GM23248 (cell line): ENCODE results near the gene CCDC117. TPM values are rescaled to one million over a fixed set of nuclear protein-coding genes. Genes with fewer than 3 reads are reported as not detected.

Experiments
- DNase-seq: peaks from one replicate; pipeline ENCODE4 v3.0.0-alpha.2; 2015
- H2AFZ ChIP-seq: fragments of 200-600 bp; sonication (generic); 2 replicates; pipeline ENCODE4 v1.6.1; 2016; ENCODE audit warnings: antibody characterized with exemption
- H3F3A ChIP-seq: fragments of 200-600 bp; sonication (generic); 2 replicates; pipeline ENCODE4 v1.6.1; 2016; ENCODE audit warnings: mild to moderate bottlenecking, antibody characterized with exemption, mixed run types; ENCODE audit not compliant: insufficient read depth
- H3K27ac ChIP-seq: fragments of 200-600 bp; sonication (generic); 2 replicates; pipeline ENCODE4 v1.5.1; 2016; ENCODE audit warnings: mild to moderate bottlenecking
- H3K27me3 ChIP-seq: fragments of 200-600 bp; sonication (generic); replicated peaks from 2 replicates; pipeline ENCODE4 v1.6.1; 2016; ENCODE audit warnings: mild to moderate bottlenecking; ENCODE audit not compliant: insufficient read depth
- H3K36me3 ChIP-seq: fragments of 200-600 bp; sonication (generic); 2 replicates; pipeline ENCODE4 v1.6.1; 2016; ENCODE audit warnings: low read depth, mild to moderate bottlenecking
- H3K4me1 ChIP-seq: fragments of 200-600 bp; sonication (generic); 2 replicates; pipeline ENCODE4 v1.6.1; 2016; ENCODE audit warnings: mild to moderate bottlenecking; ENCODE audit not compliant: insufficient read depth
- H3K4me2 ChIP-seq: fragments of 200-600 bp; sonication (generic); one replicate; pipeline ENCODE4 v1.6.1; 2016; ENCODE audit warnings: mild to moderate bottlenecking; ENCODE audit not compliant: unreplicated experiment
- H3K4me3 ChIP-seq: fragments of 200-600 bp; sonication (generic); 2 replicates; pipeline ENCODE4 v1.5.1; 2016; ENCODE audit warnings: mild to moderate bottlenecking
- H3K79me2 ChIP-seq: fragments of 200-600 bp; sonication (generic); 2 replicates; pipeline ENCODE4 v1.6.1; 2016; ENCODE audit warnings: mild to moderate bottlenecking; ENCODE audit not compliant: insufficient read depth
- H3K9ac ChIP-seq: fragments of 200-600 bp; sonication (generic); 2 replicates; pipeline ENCODE4 v1.6.1; 2016; ENCODE audit warnings: mild to moderate bottlenecking
- H3K9me2 ChIP-seq: fragments of 200-600 bp; sonication (generic); 2 replicates; pipeline ENCODE4 v1.6.1; 2016; ENCODE audit warnings: mixed run types, mild to moderate bottlenecking, moderate library complexity; ENCODE audit not compliant: insufficient read depth
- H3K9me3 ChIP-seq: fragments of 200-600 bp; sonication (generic); one replicate; pipeline ENCODE4 v1.6.1; 2017; ENCODE audit warnings: low read depth
- H4K20me1 ChIP-seq: fragments of 200-600 bp; sonication (generic); 2 replicates; pipeline ENCODE4 v1.6.0; 2016; ENCODE audit not compliant: insufficient read depth
- EZH2 ChIP-seq: fragments of 200-600 bp; sonication (generic); IDR thresholded peaks from 2 replicates; pipeline ENCODE4 v1.6.1; 2018; ENCODE audit warnings: antibody characterized with exemption, mild to moderate bottlenecking; ENCODE audit not compliant: insufficient read depth, poor library complexity, severe bottlenecking
- EZH2phosphoT487 ChIP-seq: fragments of 200-600 bp; sonication (generic); IDR thresholded peaks from 2 replicates; pipeline ENCODE4 v1.6.1; 2018; ENCODE audit warnings: antibody characterized with exemption, moderate library complexity, mild to moderate bottlenecking, low read depth; ENCODE audit not compliant: insufficient read depth
- WGBS, 2 experiments: methylation state at CpG; one replicate each; pipeline ENCODE4 v1.1.6; 2015 to 2017; ENCODE audit warnings: low lambda C conversion rate in 2 of 2, low coverage in 1 of 2; ENCODE audit errors: missing lambda C conversion rate in 2 of 2; 5-methylcytosine and 5-hydroxymethylcytosine counted together
- in situ Hi-C: fragments of 300-500 bp; cut with MboI; formaldehyde crosslinking; loops from 2 replicates; pipeline ENCODE4 v1.15.0; 2020
- polyA plus RNA-seq: library from polyadenylated mRNA; unstranded; fragments of >200 nt; fragmentation: Nextera tagmentation; extraction: Ambion mirVana; gene quantifications from 2 replicates; pipeline ENCODE4 v1.2.1, GENCODE V29; 2016
- total RNA-seq: library from RNA; depleted of rRNA; stranded (reverse); fragments of >200 nt; shearing (Covaris generic); gene quantifications from 2 replicates; pipeline ENCODE4 v1.2.3, GENCODE V29; 2014

Gene CCDC117
- total and polyA plus RNA-seq, 2 experiments from 2014 or later, result 14.6 to 24.2 TPM

DNA sequence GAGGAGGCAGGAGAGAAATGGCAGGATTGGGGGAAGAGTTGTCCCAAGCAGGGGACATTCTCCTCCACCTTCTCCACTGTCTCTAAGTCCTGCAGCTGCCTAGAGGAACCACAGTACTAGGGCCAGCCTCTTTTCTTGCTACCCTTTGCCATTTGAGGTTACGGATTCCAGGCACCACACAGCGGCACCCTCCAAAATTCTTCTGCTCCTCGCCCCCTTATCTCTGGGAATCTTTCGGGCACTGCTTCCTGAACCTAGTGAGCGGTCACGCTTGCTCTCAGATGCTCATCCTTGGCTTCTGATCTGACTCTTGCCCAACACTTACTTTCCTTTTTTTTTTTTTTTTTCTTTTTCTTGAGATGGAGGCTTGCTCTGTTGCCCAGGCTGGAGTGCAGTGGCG, 54.4 kb downstream of the CCDC117 start:
- Histone ChIP-seq H2AFZ (no peak overlapping the region), H3F3A (no peaks in the 10 kb centered on the region), H3K4me2 (no peak overlapping the region), H3K4me1 (no peaks in the 10 kb centered on the region), H3K27me3 (no peaks in the 10 kb centered on the region), H3K9me2 (no peaks in the 10 kb centered on the region), H4K20me1 (no peaks in the 10 kb centered on the region), H3K27ac (no peak overlapping the region), H3K79me2 (no peaks in the 10 kb centered on the region), H3K9ac (no peak overlapping the region), H3K4me3 (no peak overlapping the region), H3K9me3 (no peaks in the 10 kb centered on the region), H3K36me3 (no peaks in the 10 kb centered on the region)
- no peak for DNase-seq
- TF ChIP-seq EZH2phosphoT487 (no peak), EZH2 (no peak)
- in situ Hi-C loops, result loop anchor here (10.0 kb wide), 2 partner anchors 222 to 802 kb away; no protein-coding TSS in a partner anchor
- 96 to 97% methylated on average over 7 of the region's 7 CpGs for WGBS, 2 experiments

DNA sequence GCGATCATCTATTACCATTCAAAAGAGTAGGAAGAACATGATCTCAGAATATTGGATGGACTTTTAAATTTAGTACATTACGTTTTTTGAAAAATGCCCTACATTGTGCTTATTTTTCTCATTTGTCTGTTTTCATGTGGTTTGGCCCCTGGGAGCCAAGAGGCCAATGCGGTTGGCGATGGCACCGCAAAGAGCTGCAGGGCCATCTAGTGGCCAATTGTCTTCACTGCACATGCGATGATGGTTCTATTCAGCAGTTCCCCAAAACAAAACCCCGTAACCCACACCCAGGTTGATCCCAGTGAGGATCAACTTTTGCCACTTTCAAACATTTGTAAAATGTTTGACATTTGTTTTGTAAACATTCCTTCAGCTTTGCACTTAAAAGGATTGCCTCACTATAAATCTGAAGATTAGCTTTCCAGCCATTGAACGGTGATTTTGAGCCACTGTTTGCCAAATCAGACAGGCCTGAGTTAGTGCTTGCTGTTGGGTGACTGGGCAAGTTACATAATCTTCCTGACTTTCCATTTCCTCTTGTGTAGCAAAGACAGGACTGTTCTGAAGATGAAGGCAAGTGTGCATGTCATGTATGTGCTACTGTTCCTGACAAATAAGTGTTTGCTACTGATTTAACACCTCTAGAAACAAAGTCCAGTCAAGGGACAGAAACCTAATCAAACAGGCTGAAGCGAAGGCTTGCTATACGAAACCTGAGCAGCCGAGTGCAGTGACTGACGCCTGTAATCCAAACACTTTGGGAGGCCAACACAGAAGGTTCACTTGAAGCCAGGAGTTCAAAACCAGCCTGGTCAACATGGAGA, 57.1 kb downstream of the CCDC117 start:
- Histone ChIP-seq H3K9me3 (no peaks in the 10 kb centered on the region), H3K4me1 (no peaks in the 10 kb centered on the region), H3K9ac (no peak overlapping the region), H3F3A (no peaks in the 10 kb centered on the region), H3K79me2 (no peaks in the 10 kb centered on the region), H3K27me3 (no peaks in the 10 kb centered on the region), H3K9me2 (no peaks in the 10 kb centered on the region), H2AFZ (peak overlapping the region; percentile 53), H3K36me3 (no peaks in the 10 kb centered on the region), H3K4me2 (no peak overlapping the region), H3K27ac (no peak overlapping the region), H3K4me3 (no peak overlapping the region), H4K20me1 (no peaks in the 10 kb centered on the region)
- WGBS, 2 experiments, result 31% methylated on average over 12 of the region's 12 CpGs
- in situ Hi-C loops, result loop anchor here (10.0 kb wide), 2 partner anchors 225 to 805 kb away; no protein-coding TSS in a partner anchor
- peak; percentile 85 for DNase-seq
- TF ChIP-seq EZH2phosphoT487, result no peak
- TF ChIP-seq EZH2, result no peak

DNA sequence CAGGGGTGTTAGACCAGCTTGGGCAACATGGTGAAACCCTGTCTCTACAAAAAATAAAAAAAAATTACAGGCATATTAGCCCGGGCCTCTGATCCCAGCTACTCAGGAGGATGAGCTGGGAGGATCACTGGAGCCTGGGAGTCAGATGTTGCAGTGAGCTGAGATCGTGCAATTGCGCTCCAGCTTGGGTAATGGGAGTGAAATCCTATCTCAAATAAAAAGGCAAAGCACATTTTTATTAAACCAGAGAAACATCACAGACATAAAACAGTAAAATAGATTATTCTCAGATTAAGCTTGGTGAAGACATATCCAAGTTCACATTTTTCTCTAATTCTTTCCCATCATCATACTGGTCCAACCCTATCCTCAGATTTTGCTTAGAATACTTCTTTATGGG, 57.9 kb downstream of the CCDC117 start:
- WGBS, 2 experiments, result 82% methylated on average over 3 of the region's 3 CpGs

DNA sequence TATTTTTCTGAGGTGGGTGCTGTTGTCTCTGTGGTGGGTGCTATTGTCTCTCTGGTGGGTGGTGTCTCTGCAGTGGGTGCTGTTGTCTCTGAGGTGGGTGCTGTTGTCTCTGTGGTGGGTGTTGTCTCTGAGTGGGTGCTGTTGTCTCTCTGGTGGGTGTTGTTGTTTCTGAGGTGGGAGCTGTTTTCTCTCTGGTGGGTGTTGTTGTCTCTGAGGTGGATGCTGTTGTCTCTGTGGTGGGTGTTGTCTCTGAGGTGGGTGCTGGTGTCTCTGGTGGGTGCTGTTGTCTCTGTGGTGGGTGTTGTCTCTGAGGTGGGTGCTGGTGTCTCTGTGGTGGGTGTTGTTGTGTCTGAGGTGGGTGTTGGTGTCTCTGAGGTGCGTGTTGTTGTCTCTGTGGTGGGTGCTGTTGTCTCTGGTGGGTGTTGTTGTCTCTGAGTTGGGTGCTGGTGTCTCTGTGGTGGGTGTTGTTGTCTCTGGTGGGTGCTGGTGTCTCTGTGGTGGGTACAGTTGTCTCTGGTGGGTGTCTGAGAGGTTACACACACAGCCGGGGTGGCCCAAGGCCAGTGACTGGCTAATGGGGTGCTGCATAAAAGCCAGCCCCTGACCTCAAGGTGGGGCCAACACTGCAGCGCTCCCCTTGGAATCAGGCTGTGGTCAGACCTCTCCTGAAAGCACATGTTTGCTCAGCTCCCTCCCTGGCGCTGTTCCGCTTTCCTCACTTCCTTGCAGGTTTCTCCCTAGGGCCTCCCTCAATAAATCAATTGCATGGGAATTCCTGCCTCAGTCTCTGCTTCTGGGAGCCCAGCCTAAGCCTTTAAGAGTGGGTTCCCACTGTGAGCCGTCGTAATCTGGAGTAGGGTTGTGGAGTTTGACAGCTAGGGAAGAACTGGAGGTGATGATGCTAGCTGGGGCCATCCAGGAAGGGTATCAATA, 58.9 kb downstream of the CCDC117 start:
- Histone ChIP-seq H3K36me3 (no peaks in the 10 kb centered on the region), H3K27ac (no peak overlapping the region), H3K79me2 (no peaks in the 10 kb centered on the region), H3K9me3 (no peaks in the 10 kb centered on the region), H3K4me2 (no peak overlapping the region), H3F3A (no peaks in the 10 kb centered on the region), H3K4me3 (no peak overlapping the region), H3K9me2 (no peaks in the 10 kb centered on the region), H4K20me1 (no peaks in the 10 kb centered on the region), H3K9ac (no peak overlapping the region), H3K27me3 (no peaks in the 10 kb centered on the region), H2AFZ (no peak overlapping the region), H3K4me1 (no peaks in the 10 kb centered on the region)
- WGBS, 2 experiments, result 89 to 91% methylated on average over 7 of the region's 7 CpGs
- TF ChIP-seq EZH2phosphoT487, result no peak
- no peak for TF ChIP-seq EZH2
- no peak for DNase-seq
- in situ Hi-C loops, result no loop called here

More for the DNA sequence above, 57.9 kb downstream of the CCDC117 start:
- TF ChIP-seq EZH2, result no peak
- Histone ChIP-seq H3K4me3 (no peak overlapping the region), H3K27ac (no peak overlapping the region), H3K36me3 (no peaks in the 10 kb centered on the region), H3K27me3 (no peaks in the 10 kb centered on the region), H3K79me2 (no peaks in the 10 kb centered on the region), H3F3A (no peaks in the 10 kb centered on the region), H4K20me1 (no peaks in the 10 kb centered on the region), H3K9me3 (no peaks in the 10 kb centered on the region), H3K4me2 (no peak overlapping the region), H3K4me1 (no peaks in the 10 kb centered on the region), H2AFZ (no peak overlapping the region), H3K9me2 (no peaks in the 10 kb centered on the region), H3K9ac (no peak overlapping the region)
- DNase-seq, result no peak
- in situ Hi-C loops, result no loop called here
